Superior temporal gyrus (tissue), 1 donor: ENCODE measurements around the gene UBTD1.
"Not testable (repeated sequence)": the region's sequence is repeated elsewhere in the genome, so short reads cannot be mapped to it uniquely, and the experiment has no call there.

Source experiments
- DNase-seq: peaks from one replicate; pipeline ENCODE4 v3.0.0-alpha.2; 2016; ENCODE audit errors: extremely low spot score

The UBTD1 gene

GRCh38 chr10:97538411-97538810, 39.7 kb downstream of the UBTD1 start:
- DNase-seq: peak; percentile 38

- no peak for DNase-seq
Measured at GRCh38 chr10:97538839-97539238, 40.1 kb downstream of the UBTD1 start.

GRCh38 chr10:97539523-97540200, 40.9 kb downstream of the UBTD1 start:
- DNase-seq: no peak

- no peak for DNase-seq
Measured at GRCh38 chr10:97540669-97541500, 42.2 kb downstream of the UBTD1 start.

- peak; percentile 71 for DNase-seq
Measured at GRCh38 chr10:97542169-97543024, 43.7 kb downstream of the UBTD1 start.

- peak; percentile 94 for DNase-seq
Measured at GRCh38 chr10:97543025-97543546, 44.4 kb downstream of the UBTD1 start.

GRCh38 chr10:97546456-97547270, 47.9 kb downstream of the UBTD1 start:
- DNase-seq: no peak

- DNase-seq: no peak
Measured at GRCh38 chr10:97547271-97547600, 48.5 kb downstream of the UBTD1 start.

- no peak for DNase-seq
Measured at GRCh38 chr10:97547962-97548361, 49.2 kb downstream of the UBTD1 start.

- no peak for DNase-seq
Measured at GRCh38 chr10:97548828-97549455, 50.2 kb downstream of the UBTD1 start.

- peak; percentile 75 for DNase-seq
Measured at GRCh38 chr10:97549587-97550322, 51.0 kb downstream of the UBTD1 start.

GRCh38 chr10:97550336-97551149, 51.8 kb downstream of the UBTD1 start:
- no peak for DNase-seq

- no peak for DNase-seq
Measured at GRCh38 chr10:97551271-97551670, 52.5 kb downstream of the UBTD1 start.

- DNase-seq: peak; percentile 84
Measured at GRCh38 chr10:97553575-97554031, 54.9 kb downstream of the UBTD1 start.

- DNase-seq: not testable (repeated sequence)
Measured at GRCh38 chr10:97554336-97554735, 55.6 kb downstream of the UBTD1 start.

GRCh38 chr10:97555541-97555940, 56.8 kb downstream of the UBTD1 start:
- not testable (repeated sequence) for DNase-seq

- not testable (repeated sequence) for DNase-seq
Measured at GRCh38 chr10:97560731-97561381, 62.1 kb downstream of the UBTD1 start.

- DNase-seq: not testable (repeated sequence)
Measured at GRCh38 chr10:97561386-97562077, 62.8 kb downstream of the UBTD1 start.
